Lung (tissue), 12 donors: ENCODE measurements around the gene INPP4B. TPM values are rescaled to one million over a fixed set of nuclear protein-coding genes. Genes with fewer than 3 reads are reported as not detected.

Source experiments
- ATAC-seq: fragments of 200-7000 bp; cut with Tn5 transposase; one replicate; pipeline ENCODE4 v1.9.1; 2020; ENCODE audit warnings: moderate number of reproducible peaks; ENCODE audit not compliant: insufficient read depth, low FRiP score
- DNase-seq, 3 donors: peaks; one replicate each; pipeline ENCODE4 v3.0.0-alpha.2; 2013 to 2017
- H3K27ac ChIP-seq, 2 donors: one replicate each; pipeline ENCODE4 v1.5.1; 2013; ENCODE audit warnings: mild to moderate bottlenecking in 2 of 2, moderate library complexity in 2 of 2, control low read depth in 1 of 2, inconsistent platforms in 1 of 2, low read depth in 1 of 2, low read length in 1 of 2
- H3K27me3 ChIP-seq, 3 donors: one replicate each; pipeline ENCODE4 v1.5.1; 2013; ENCODE audit warnings: low read length in 2 of 3; ENCODE audit not compliant: control insufficient read depth in 3 of 3, insufficient read depth in 3 of 3
- H3K36me3 ChIP-seq, 4 donors: one replicate each; pipeline ENCODE4 v1.5.1; 2013; ENCODE audit warnings: low read length in 4 of 4, mild to moderate bottlenecking in 1 of 4, moderate library complexity in 1 of 4; ENCODE audit not compliant: control insufficient read depth in 4 of 4, insufficient read depth in 4 of 4
- H3K4me1 ChIP-seq, 5 donors: one replicate each; pipeline ENCODE4 v1.5.1; 2013; ENCODE audit warnings: low read length in 5 of 5, mild to moderate bottlenecking in 2 of 5, moderate library complexity in 1 of 5; ENCODE audit not compliant: control insufficient read depth in 5 of 5, insufficient read depth in 5 of 5
- H3K4me3 ChIP-seq: one replicate; pipeline ENCODE4 v1.5.1; 2013; ENCODE audit warnings: mild to moderate bottlenecking, control low read depth, moderate library complexity
- H3K9ac ChIP-seq, 2 donors: one replicate each; pipeline ENCODE4 v1.5.1; 2013; ENCODE audit warnings: low read length in 2 of 2, control low read depth in 1 of 2; ENCODE audit not compliant: insufficient read depth in 1 of 2
- H3K9me3 ChIP-seq, 4 donors: one replicate each; pipeline ENCODE4 v1.5.1; 2013; ENCODE audit warnings: low read length in 3 of 4, mild to moderate bottlenecking in 1 of 4, moderate library complexity in 1 of 4; ENCODE audit not compliant: control insufficient read depth in 4 of 4, insufficient read depth in 3 of 4
- WGBS, 2 donors: extraction: QIAGEN DNeasy Blood & Tissue Kit; methylation state at CpG; one replicate each; pipeline ENCODE4 v1.1.7; 2013; 5-methylcytosine and 5-hydroxymethylcytosine counted together
- polyA plus RNA-seq, 2 donors: library from polyadenylated mRNA; stranded (reverse); fragments of 200-250 nt; gene quantifications; one replicate each; pipeline ENCODE4 v1.2.1, GENCODE V29; 2013
- total RNA-seq, 2 donors: library from RNA; depleted of rRNA in 1 of 2; stranded (reverse); fragments of >200 nt in 1 of 2; gene quantifications; one replicate each; pipeline ENCODE4 v1.2.1, GENCODE V29; 2014 to 2021
- TF ChIP-seq, protein P1 (sequence below): IDR thresholded peaks from 2 replicates; pipeline ENCODE4 v1.5.1; 2012; ENCODE audit warnings: mild to moderate bottlenecking; ENCODE audit errors: control extremely low read depth, extremely low read depth
- donor health status: control.
- donor health status: control.
- donor health status: Bipolar disorder and iron deficiency.
- donor health status: healthy.
- donor health status: DM: yes; HTN: yes; CAD: no.

The INPP4B gene
- total and polyA plus RNA-seq, 4 donors, result 2.4 to 32.6 (median 5.6) TPM

DNA sequence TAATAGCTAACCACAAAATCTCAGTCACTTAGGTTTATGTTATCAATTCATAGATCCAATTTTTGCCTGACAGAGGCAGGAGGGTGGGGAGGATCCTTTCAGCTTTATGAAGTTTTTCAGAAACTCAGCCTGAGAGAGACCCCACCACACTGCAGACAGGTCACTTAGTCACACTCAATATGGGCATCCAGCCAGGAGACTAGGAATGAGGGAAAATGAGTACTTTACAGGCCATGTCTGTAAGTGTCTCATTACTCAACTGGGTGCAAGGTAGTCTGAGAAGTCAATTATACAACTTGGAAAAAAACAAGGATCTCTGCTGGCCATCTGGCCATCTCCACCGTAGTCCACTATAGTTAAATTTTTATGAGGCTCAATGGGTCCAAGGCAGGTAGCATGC is 365.9 kb downstream of the INPP4B start:
- ATAC-seq (no peak), DNase-seq (no peak)
- TF ChIP-seq, protein P1, sequence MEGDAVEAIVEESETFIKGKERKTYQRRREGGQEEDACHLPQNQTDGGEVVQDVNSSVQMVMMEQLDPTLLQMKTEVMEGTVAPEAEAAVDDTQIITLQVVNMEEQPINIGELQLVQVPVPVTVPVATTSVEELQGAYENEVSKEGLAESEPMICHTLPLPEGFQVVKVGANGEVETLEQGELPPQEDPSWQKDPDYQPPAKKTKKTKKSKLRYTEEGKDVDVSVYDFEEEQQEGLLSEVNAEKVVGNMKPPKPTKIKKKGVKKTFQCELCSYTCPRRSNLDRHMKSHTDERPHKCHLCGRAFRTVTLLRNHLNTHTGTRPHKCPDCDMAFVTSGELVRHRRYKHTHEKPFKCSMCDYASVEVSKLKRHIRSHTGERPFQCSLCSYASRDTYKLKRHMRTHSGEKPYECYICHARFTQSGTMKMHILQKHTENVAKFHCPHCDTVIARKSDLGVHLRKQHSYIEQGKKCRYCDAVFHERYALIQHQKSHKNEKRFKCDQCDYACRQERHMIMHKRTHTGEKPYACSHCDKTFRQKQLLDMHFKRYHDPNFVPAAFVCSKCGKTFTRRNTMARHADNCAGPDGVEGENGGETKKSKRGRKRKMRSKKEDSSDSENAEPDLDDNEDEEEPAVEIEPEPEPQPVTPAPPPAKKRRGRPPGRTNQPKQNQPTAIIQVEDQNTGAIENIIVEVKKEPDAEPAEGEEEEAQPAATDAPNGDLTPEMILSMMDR, result no peak
- no peak overlapping the region for H3K9ac ChIP-seq
- no peaks in the 10 kb centered on the region for H3K27me3 ChIP-seq
- WGBS, 2 donors, result 80 to 97% methylated on average over 1 of the region's 1 CpG
- H3K4me1 ChIP-seq, result no peaks in the 10 kb centered on the region
- H3K36me3 ChIP-seq, result no peaks in the 10 kb centered on the region
- no peak overlapping the region for H3K27ac ChIP-seq
- no peaks in the 10 kb centered on the region for H3K9me3 ChIP-seq
- H3K4me3 ChIP-seq, result no peak overlapping the region

DNA sequence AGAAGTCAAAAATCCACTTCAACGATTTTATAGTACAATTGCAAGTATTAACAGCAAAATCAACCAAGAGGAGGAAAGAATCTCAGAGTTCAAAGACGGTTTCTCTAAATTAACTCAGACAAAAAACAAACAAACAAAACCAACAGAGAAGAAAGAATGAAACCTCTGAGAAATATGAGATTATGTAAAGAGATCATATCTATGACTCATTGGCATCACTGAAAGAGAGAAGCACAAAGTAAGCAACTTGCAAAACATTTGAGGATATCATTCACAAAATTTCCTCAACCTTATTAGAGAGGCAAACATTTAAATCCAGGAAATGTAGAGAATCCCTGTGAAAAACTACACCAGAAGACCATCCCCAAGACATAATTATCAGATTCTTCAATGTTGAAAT is 370.4 kb downstream of the INPP4B start:
- TF ChIP-seq, protein P1, result no peak
- no peak for ATAC-seq

GRCh38 chr4:142474398-142475087 is 371.6 kb downstream of the INPP4B start:
- H3K27ac ChIP-seq, result no peak overlapping the region
- DNase-seq (no peak), ATAC-seq (no peak)
- TF ChIP-seq, protein P1, result no peak
- H3K27me3 ChIP-seq, result no peaks in the 10 kb centered on the region
- no peak overlapping the region for H3K9ac ChIP-seq
- no peak overlapping the region for H3K4me3 ChIP-seq
- no peaks in the 10 kb centered on the region for H3K9me3 ChIP-seq
- H3K4me1 ChIP-seq, result no peaks in the 10 kb centered on the region
- H3K36me3 ChIP-seq, result no peaks in the 10 kb centered on the region
- WGBS, 2 donors, result 92 to 94% methylated on average over 4 of the region's 4 CpGs

More for the DNA sequence above, 370.4 kb downstream of the INPP4B start:
- Histone ChIP-seq H3K36me3 (no peaks in the 10 kb centered on the region), H3K27ac (no peak overlapping the region), H3K9me3 (no peaks in the 10 kb centered on the region), H3K4me1 (no peaks in the 10 kb centered on the region), H3K4me3 (no peak overlapping the region), H3K27me3 (no peaks in the 10 kb centered on the region), H3K9ac (no peak overlapping the region)
- WGBS, 2 donors, result 83 to 84% methylated on average over 2 of the region's 2 CpGs
- DNase-seq, result no peak

DNA sequence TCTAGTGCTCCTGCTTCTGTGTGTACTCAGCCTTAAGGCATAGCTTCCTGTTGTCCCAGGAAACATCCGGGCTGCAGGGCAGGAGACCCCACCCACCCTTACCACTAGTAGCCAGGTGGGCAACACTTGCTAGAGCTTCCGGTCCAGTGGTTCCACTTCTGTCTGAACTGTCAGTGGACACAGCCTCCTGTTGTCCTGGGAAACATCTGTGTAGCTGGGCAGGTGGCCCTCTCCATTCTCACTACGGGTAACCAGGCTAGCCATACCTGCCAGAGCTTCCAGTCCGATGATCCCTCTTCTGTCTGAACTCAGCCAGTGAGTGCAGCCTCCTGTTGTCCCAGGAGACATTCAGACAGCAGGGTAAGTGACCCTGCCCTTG is 372.2 kb downstream of the INPP4B start:
- ATAC-seq (no peak), DNase-seq (peak; percentile 7 to 16 (median 11))

More for the DNA sequence above, 372.2 kb downstream of the INPP4B start:
- 76 to 84% methylated on average over 4 of the region's 4 CpGs for WGBS, 2 donors
- H3K36me3 ChIP-seq, result no peaks in the 10 kb centered on the region
- TF ChIP-seq, protein P1, result no peak
- no peaks in the 10 kb centered on the region for H3K27me3 ChIP-seq
- H3K9ac ChIP-seq, result no peak overlapping the region
- H3K4me1 ChIP-seq, result no peaks in the 10 kb centered on the region
- no peak overlapping the region for H3K27ac ChIP-seq
- H3K4me3 ChIP-seq, result no peak overlapping the region
- H3K9me3 ChIP-seq, result no peaks in the 10 kb centered on the region
